Adrenal gland (tissue), 5 donors: ENCODE data around the gene PIK3R3.

Experiments used
- POLR2A ChIP-seq, 2 donors: fragments of 450-650 bp; IDR thresholded peaks; one replicate each; pipeline ENCODE4 v1.6.1; 2017; ENCODE audit warnings: antibody characterized with exemption in 2 of 2, mild to moderate bottlenecking in 2 of 2, moderate library complexity in 1 of 2
- TF ChIP-seq, protein P1 (sequence below), 6 experiments: fragments of 450-650 bp in 4 of 6; fragments of 200-600 bp in 2 of 6; sonication (generic) in 1 of 6; IDR thresholded peaks; 1 replicate in 5 of 6; 2 replicates in 1 of 6; pipeline versions ENCODE4 v1.5.1 to v1.8.0; 2016 to 2021; ENCODE audit warnings: antibody characterized with exemption in 6 of 6, mild to moderate bottlenecking in 2 of 6, moderate library complexity in 1 of 6
- donor health status: DM: no; HTN: no; CAD: no.

DNA sequence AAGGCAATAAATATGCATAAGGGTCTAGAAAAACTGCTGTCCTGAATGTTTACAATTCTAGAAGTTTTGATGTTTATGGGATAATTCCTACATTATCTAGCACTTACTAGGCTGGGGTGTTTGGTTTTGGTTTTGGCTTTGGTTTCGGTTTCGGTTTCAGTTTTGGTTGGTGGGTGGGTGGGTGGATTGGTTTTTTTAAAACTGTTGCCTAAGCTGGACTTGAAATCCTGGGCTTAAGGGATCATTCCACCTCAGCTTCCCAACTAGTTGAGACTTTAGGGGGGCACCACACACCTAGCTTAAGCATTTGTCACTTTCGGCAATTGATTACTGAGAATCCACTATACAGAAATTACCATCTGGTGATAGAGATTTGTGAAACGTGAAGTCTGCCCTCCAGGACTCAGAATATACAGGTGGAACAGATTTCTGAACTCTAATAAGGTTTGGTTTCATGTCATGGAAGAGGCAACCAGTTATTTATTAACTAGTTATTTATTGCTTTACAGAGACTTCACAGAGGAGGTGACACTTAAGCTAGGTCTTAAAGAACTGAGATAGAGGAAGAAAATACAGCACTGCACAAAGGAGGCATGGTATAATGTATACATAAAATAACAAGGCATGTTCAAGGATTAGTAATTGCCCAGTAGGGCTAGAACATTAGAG, 69.6 kb downstream of the PIK3R3 start:
- TF ChIP-seq, protein P1, sequence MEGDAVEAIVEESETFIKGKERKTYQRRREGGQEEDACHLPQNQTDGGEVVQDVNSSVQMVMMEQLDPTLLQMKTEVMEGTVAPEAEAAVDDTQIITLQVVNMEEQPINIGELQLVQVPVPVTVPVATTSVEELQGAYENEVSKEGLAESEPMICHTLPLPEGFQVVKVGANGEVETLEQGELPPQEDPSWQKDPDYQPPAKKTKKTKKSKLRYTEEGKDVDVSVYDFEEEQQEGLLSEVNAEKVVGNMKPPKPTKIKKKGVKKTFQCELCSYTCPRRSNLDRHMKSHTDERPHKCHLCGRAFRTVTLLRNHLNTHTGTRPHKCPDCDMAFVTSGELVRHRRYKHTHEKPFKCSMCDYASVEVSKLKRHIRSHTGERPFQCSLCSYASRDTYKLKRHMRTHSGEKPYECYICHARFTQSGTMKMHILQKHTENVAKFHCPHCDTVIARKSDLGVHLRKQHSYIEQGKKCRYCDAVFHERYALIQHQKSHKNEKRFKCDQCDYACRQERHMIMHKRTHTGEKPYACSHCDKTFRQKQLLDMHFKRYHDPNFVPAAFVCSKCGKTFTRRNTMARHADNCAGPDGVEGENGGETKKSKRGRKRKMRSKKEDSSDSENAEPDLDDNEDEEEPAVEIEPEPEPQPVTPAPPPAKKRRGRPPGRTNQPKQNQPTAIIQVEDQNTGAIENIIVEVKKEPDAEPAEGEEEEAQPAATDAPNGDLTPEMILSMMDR (IDR thresholded peaks at IDR 0.05): no peak
- no peak for TF ChIP-seq POLR2A (IDR thresholded peaks at IDR 0.05)
